Choroid plexus epithelial cell (primary cell): ENCODE results near the gene TEP1.
A peak's percentile ranks its signal among the peaks of the same experiment; 100 is the strongest.

Experiments
- DNase-seq: peaks from one replicate; pipeline ENCODE4 v3.0.0-alpha.2; 2010; ENCODE audit warnings: low read depth
- H3K4me3 ChIP-seq: 2 replicates; pipeline ENCODE4 v1.5.1; 2011; ENCODE audit warnings: low read depth, mild to moderate bottlenecking, control low read depth, low read length, moderate library complexity
- TF ChIP-seq, protein P1 (sequence below): conservative IDR thresholded peaks from 2 replicates; pipeline ENCODE4 v1.5.1; 2011; ENCODE audit warnings: low read depth, mild to moderate bottlenecking, control low read depth, inconsistent platforms, low read length, moderate library complexity

Gene TEP1

DNA sequence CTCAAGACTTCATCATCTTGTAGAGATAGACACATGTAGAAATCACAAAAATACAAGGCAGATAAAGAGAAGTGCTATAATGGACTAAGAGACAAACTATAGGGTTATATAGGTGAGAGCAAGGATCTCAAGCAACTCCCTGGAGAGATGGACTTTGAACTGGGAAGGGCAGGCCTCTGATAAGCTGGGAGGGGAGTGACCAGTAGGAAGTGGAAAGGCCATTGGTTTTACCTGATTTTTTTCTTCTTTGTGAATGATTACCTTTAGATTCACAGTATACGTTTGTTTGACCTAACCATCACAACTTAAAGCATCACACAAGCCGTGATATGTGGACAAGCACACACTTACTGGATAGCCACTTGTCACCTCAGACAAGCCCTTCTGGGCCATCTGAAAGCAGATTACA, 5.2 kb upstream of the TEP1 start:
- H3K4me3 ChIP-seq, result no peak overlapping the region
- no peak for DNase-seq
- TF ChIP-seq, protein P1, sequence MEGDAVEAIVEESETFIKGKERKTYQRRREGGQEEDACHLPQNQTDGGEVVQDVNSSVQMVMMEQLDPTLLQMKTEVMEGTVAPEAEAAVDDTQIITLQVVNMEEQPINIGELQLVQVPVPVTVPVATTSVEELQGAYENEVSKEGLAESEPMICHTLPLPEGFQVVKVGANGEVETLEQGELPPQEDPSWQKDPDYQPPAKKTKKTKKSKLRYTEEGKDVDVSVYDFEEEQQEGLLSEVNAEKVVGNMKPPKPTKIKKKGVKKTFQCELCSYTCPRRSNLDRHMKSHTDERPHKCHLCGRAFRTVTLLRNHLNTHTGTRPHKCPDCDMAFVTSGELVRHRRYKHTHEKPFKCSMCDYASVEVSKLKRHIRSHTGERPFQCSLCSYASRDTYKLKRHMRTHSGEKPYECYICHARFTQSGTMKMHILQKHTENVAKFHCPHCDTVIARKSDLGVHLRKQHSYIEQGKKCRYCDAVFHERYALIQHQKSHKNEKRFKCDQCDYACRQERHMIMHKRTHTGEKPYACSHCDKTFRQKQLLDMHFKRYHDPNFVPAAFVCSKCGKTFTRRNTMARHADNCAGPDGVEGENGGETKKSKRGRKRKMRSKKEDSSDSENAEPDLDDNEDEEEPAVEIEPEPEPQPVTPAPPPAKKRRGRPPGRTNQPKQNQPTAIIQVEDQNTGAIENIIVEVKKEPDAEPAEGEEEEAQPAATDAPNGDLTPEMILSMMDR, result no peak

DNA sequence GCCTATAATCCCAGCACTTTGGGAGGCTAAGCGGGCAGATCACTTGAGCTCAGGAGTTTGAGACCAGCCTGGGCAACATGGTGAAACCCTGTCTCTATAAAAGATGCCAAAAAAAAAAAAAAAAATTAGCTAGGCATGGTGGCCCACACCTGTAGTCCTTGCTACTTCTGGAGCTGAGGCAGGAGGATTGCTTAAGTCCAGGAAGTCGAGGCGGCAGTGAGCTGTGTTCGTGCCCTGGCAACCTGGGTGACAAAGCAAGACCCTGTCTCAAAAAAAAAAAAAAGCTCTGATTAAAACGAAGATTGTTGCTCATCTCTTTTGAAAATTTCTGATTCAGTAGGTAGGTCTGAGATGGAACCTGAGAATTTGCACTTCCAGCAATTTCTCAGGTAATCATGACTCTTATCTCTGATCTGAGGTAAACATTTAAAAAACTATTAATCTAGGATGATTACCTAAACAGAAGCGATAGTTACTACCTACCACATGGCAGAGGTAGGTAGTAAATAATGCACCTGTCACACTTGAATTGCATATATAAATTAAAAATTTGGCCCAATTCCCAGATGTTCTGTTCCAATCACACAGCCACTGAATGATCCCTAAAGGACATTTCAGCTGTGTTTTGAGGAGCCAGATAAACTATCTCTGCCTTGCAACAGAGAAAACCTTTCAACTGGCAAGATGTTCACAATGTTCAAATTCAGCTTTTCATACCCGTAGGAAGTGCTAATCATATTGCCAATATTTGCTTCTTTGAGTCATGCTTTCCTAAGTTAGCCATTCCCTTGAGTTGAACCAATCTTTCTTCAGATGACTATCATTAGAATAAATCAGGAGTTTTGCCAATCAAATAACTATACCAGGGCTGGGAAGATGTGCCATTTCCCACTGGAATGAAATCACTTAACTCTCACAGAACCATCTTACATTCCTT, 4.2 kb upstream of the TEP1 start:
- TF ChIP-seq, protein P1, result no peak
- H3K4me3 ChIP-seq, result no peak overlapping the region
- DNase-seq, result no peak

DNA sequence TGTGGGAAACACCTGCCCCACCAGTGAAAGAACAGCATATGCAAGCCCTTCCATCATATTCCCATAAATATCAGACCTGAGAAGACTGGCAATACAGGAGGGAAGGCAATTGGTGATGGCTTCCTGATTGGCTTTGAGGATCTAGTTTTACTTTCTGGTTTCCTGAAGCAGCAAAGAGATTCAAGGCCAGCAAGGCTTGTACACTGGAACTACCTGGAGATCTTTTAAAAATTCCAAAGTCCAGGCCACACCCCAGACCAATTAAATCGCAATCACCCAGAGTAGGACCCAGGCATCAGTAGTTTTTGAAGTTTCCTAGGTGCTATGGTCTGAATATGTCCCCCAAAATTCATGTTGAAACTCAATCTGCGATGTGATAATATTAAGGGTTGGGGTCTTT, 2.9 kb upstream of the TEP1 start:
- TF ChIP-seq, protein P1, result no peak
- no peak for DNase-seq
- no peak overlapping the region for H3K4me3 ChIP-seq

DNA sequence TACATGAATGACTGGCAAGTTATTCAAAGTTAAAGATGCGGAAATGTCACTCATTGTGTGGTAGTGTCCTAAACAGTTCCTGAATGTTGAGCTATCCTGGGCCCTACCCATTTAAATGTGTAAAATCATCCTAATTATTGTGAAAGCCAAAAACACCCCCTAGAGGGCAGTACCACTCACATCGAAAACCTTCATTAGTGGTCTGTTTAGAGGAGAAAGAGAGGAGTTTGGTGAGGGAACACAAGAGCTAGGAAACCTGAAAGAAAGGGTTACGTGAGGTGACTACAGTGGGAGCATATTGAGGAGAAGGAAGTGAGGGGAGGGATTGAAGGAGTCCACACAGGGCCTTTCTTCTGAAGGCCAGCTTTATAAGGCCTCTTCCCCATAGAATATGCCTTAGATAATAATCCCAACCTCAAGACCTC, 2.5 kb upstream of the TEP1 start:
- no peak overlapping the region for H3K4me3 ChIP-seq
- DNase-seq, result peak; percentile 73
- TF ChIP-seq, protein P1, result peak; percentile 68

DNA sequence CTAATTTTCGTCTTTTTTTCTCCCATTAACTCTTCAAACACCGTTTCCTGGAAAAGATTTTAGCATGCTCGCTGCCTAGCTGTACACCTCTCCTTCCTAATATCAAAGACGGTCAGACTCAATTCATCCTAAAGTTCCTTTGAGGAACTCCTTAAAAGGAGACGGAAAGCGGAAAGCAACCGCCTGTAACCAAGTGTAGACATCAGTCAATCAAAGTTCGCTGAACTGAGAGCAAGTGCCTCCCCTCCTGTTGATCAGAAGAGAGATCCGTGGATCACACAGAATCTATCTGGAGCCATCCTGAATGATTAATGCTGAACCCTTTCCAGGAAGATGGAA, 412 bp upstream of the TEP1 start:
- peak; percentile 17 for DNase-seq
- peak overlapping the region; percentile 98 for H3K4me3 ChIP-seq
- TF ChIP-seq, protein P1, result no peak

DNA sequence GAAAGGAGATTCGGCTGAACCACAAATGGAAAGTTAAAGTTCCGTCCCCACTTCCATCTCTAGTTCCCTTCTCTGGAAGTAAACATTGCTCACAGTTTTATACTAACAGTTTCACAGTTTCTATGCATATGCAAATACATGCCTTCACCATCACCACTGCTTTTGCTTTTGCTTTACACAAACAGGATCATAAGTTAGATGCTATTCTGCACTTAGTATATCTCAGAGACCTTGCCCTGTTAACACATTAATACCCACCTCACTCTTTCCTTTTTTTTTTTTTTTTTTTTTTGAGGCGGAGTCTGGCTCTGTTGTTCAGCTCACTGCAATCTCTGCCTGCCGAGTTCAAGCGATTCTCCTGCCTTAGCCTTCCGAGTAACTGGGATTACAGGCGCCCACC, 890 bp downstream of the TEP1 start:
- peak; percentile 42 for DNase-seq
- TF ChIP-seq, protein P1, result no peak

DNA sequence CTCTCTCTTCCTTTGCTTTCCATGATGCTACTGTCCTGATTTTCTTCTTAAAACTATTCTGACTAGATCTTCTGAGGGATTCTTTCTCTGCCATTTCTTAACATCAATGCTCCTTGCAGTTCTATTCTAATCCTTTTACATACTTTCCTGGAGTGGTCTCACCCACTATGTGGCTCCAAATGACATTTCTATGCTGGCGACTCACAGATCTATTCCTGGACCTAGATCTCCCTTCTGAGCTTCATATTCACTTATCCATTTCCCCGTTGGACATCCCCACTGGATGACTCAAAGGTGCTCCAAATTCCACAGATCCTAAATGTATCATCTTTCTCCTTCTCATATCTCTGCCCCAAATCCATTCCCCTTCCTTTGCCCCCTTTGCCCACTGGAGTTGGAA, 4.1 kb downstream of the TEP1 start:
- peak; percentile 6 for DNase-seq
- H3K4me3 ChIP-seq, result no peak overlapping the region
- TF ChIP-seq, protein P1, result no peak

More for the DNA sequence above, 890 bp downstream of the TEP1 start:
- H3K4me3 ChIP-seq, result peak overlapping the region; percentile 98
